B cell (primary cell): ENCODE data around the gene PRSS33. TPM values are rescaled to one million over a fixed set of nuclear protein-coding genes. Genes with fewer than 3 reads are reported as not detected.

Source experiments
- ATAC-seq: fragments of 200-7000 bp; cut with Tn5 transposase; one replicate; pipeline ENCODE4 v1.10.0; 2021; ENCODE audit warnings: low read depth, mild to moderate bottlenecking, moderate number of reproducible peaks, moderate library complexity
- CTCF ChIA-PET: fragments of 350-600 bp; sonication (Branson Sonifier 250); formaldehyde crosslinking; loops from one replicate; lab custom pipeline; 2021; ENCODE audit warnings: antibody characterized with exemption, inconsistent platforms; lab: Charles Lee
- POLR2A ChIA-PET: fragments of 350-600 bp; sonication (Branson Sonifier 250); formaldehyde crosslinking; loops from one replicate; lab custom pipeline; 2021; ENCODE audit warnings: antibody characterized with exemption; lab: Charles Lee
- DNase-seq: peaks from one replicate; pipeline ENCODE4 v3.0.0; 2013
- H2AFZ ChIP-seq: 2 replicates; pipeline ENCODE4 v1.6.1; 2012; ENCODE audit warnings: mild to moderate bottlenecking, low read depth, low read length; ENCODE audit not compliant: insufficient read depth, poor library complexity, severe bottlenecking
- H3K27ac ChIP-seq, 2 donors: 1 replicate in 1 of 2; 2 replicates in 1 of 2; pipeline ENCODE4 v1.5.1; 2012 to 2013; ENCODE audit warnings: low read length in 2 of 2, mild to moderate bottlenecking in 2 of 2, moderate library complexity in 1 of 2
- H3K27me3 ChIP-seq, 4 experiments: fragments of 200-600 bp in 1 of 4; sonication (generic) in 1 of 4; replicated peaks in 1 of 4; 1 replicate in 2 of 4; 2 replicates in 2 of 4; pipeline versions ENCODE4 v1.6.1 to v1.7.0; 2013 to 2016; ENCODE audit warnings: low read length in 3 of 4, mild to moderate bottlenecking in 2 of 4, mixed read lengths in 1 of 4, moderate library complexity in 1 of 4; ENCODE audit not compliant: insufficient read depth in 4 of 4, control insufficient read depth in 3 of 4; ENCODE audit errors: control extremely low read depth in 1 of 4
- H3K36me3 ChIP-seq, 2 experiments: replicated peaks in 1 of 2; 1 replicate in 1 of 2; 2 replicates in 1 of 2; pipeline versions ENCODE4 v1.6.1 to v1.7.1; 2013; ENCODE audit warnings: low read length in 1 of 2; ENCODE audit not compliant: insufficient read depth in 2 of 2, control insufficient read depth in 1 of 2; ENCODE audit errors: control extremely low read depth in 1 of 2, extremely low read depth in 1 of 2
- H3K4me1 ChIP-seq, 2 donors: fragments of 200-600 bp in 1 of 2; sonication (generic) in 1 of 2; 1 replicate in 1 of 2; 2 replicates in 1 of 2; pipeline versions ENCODE4 v1.5.1 to v1.6.1; 2013 to 2017; ENCODE audit warnings: low read length in 2 of 2; ENCODE audit not compliant: control insufficient read depth in 2 of 2, insufficient read depth in 2 of 2
- H3K4me2 ChIP-seq: replicated peaks from 2 replicates; pipeline ENCODE3; 2012; ENCODE audit warnings: mild to moderate bottlenecking, low read depth, low read length; ENCODE audit not compliant: poor library complexity, severe bottlenecking
- H3K4me3 ChIP-seq, 5 experiments: fragments of 200-600 bp in 1 of 5; sonication (generic) in 1 of 5; 1 replicate in 3 of 5; 2 replicates in 2 of 5; pipeline versions ENCODE4 v1.5.1 to v1.7.0; 2011 to 2016; ENCODE audit warnings: low read length in 4 of 5, mild to moderate bottlenecking in 4 of 5, low read depth in 2 of 5, control low read depth in 1 of 5, moderate library complexity in 1 of 5; ENCODE audit not compliant: insufficient read depth in 1 of 5; ENCODE audit errors: control extremely low read depth in 1 of 5, extremely low read depth in 1 of 5
- H3K79me2 ChIP-seq: fragments of 200-600 bp; sonication (generic); one replicate; pipeline ENCODE4 v1.6.0; 2016; ENCODE audit warnings: low read length; ENCODE audit not compliant: control insufficient read depth, insufficient read depth
- H3K9ac ChIP-seq: fragments of 200-600 bp; sonication (generic); 2 replicates; pipeline ENCODE4 v1.6.1; 2017; ENCODE audit warnings: mild to moderate bottlenecking, low read length, moderate library complexity
- H3K9me3 ChIP-seq, 3 donors: one replicate each; pipeline versions ENCODE4 v1.6.1 to v1.7.1; 2013; ENCODE audit warnings: low read length in 2 of 3; ENCODE audit not compliant: control insufficient read depth in 2 of 3, insufficient read depth in 1 of 3; ENCODE audit errors: control extremely low read depth in 1 of 3
- H4K20me1 ChIP-seq: 2 replicates; pipeline ENCODE4 v1.6.0; 2012; ENCODE audit warnings: mild to moderate bottlenecking, low read length; ENCODE audit not compliant: insufficient read depth, control insufficient read depth, poor library complexity, severe bottlenecking
- H3K27ac Mint-ChIP-seq: one replicate; pipeline ENCODE4 v1.8.0; 2021; ENCODE audit warnings: mixed read lengths
- H3K27me3 Mint-ChIP-seq: one replicate; pipeline ENCODE4 v1.8.0; 2021; ENCODE audit warnings: mixed read lengths
- H3K4me1 Mint-ChIP-seq: one replicate; pipeline ENCODE4 v1.8.0; 2021; ENCODE audit warnings: mixed read lengths
- H3K4me3 Mint-ChIP-seq: one replicate; pipeline ENCODE4 v1.8.0; 2021; ENCODE audit warnings: mixed read lengths
- H3K9me3 Mint-ChIP-seq: one replicate; pipeline ENCODE4 v1.8.0; 2022; ENCODE audit warnings: mixed read lengths; ENCODE audit not compliant: insufficient read depth
- EZH2 ChIP-seq: IDR thresholded peaks from 2 replicates; pipeline ENCODE4 v1.6.1; 2012; ENCODE audit warnings: borderline replicate concordance, low read depth, mild to moderate bottlenecking, moderate library complexity, low read length; ENCODE audit not compliant: insufficient read depth, poor library complexity, severe bottlenecking
- WGBS: methylation state at CpG from one replicate; pipeline ENCODE4 v1.1.5; 2013; ENCODE audit warnings: missing lambda C conversion rate; ENCODE audit not compliant: insufficient coverage; 5-methylcytosine and 5-hydroxymethylcytosine counted together
- intact Hi-C: fragments of 100-400 bp; cut with micrococcal nuclease; formaldehyde crosslinking; loops from one replicate; pipeline ENCODE4 v1.10.0; 2022
- polyA plus RNA-seq: library from polyadenylated mRNA; depleted of rRNA; stranded (reverse); fragments of >200 nt; gene quantifications from 2 replicates; pipeline ENCODE4 v1.2.3, GENCODE V29; 2012
- total RNA-seq, 2 donors: library from RNA; stranded (reverse); fragments of 120-200 nt in 1 of 2; gene quantifications; 1 replicate in 1 of 2; 2 replicates in 1 of 2; pipeline versions ENCODE4 v1.2.3 to v1.2.4, GENCODE V29; 2013 to 2022
- TF ChIP-seq, protein P1 (sequence below): fragments of 200-600 bp; IDR thresholded peaks from one replicate; pipeline ENCODE4 v1.8.0; 2022; ENCODE audit warnings: antibody characterized with exemption, mild to moderate bottlenecking

PRSS33 gene
- total and polyA plus RNA-seq, 2 donors (not counting 1 experiment from before 2014, with no cell fraction given): not detected

DNA sequence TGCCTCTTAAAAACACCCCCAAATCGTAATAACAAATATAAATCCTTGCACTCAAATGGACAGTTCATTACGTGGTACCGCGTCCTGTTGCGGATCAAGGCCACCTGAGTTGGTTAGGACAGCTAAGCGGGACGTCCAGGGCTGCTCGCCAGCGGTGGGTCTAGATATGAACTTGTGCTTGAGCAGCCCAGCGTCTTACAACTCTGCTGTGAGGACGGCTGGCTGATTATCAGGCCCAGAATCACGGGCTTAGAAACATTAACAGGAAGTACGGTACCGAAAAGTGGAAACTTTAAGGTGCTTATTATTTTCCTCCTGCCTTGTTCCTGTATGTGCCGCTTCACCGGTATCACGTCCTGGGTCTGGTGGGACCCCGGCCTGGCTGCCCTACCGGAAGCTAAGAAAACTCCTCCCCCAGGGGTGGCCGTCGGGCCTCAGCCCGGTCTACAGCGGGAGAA, 35.8 kb downstream of the PRSS33 start:
- peak overlapping the region in 4 of 5 experiments; percentile 68 to 97 (median 80) for H3K4me3 ChIP-seq
- H3K79me2 ChIP-seq: peaks cover 58% of the 10 kb centered on the region
- ChIA-PET POLR2A (interaction anchor here (3.5 kb wide), 1 partner anchor 26 kb away, joined by 31 read pairs; the partner anchor contains the start of gene ELOB), CTCF (no interaction called here)
- no peak for DNase-seq
- TF ChIP-seq, protein P1, sequence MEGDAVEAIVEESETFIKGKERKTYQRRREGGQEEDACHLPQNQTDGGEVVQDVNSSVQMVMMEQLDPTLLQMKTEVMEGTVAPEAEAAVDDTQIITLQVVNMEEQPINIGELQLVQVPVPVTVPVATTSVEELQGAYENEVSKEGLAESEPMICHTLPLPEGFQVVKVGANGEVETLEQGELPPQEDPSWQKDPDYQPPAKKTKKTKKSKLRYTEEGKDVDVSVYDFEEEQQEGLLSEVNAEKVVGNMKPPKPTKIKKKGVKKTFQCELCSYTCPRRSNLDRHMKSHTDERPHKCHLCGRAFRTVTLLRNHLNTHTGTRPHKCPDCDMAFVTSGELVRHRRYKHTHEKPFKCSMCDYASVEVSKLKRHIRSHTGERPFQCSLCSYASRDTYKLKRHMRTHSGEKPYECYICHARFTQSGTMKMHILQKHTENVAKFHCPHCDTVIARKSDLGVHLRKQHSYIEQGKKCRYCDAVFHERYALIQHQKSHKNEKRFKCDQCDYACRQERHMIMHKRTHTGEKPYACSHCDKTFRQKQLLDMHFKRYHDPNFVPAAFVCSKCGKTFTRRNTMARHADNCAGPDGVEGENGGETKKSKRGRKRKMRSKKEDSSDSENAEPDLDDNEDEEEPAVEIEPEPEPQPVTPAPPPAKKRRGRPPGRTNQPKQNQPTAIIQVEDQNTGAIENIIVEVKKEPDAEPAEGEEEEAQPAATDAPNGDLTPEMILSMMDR: no peak
- no peak for TF ChIP-seq EZH2
- Mint-ChIP-seq H3K9me3 (peaks cover 2% of the 10 kb centered on the region), H3K4me3 (peak overlapping the region; percentile 95), H3K27me3 (no peaks in the 10 kb centered on the region), H3K4me1 (peaks cover 44% of the 10 kb centered on the region), H3K27ac (peak overlapping the region; percentile 99)
- H3K4me1 ChIP-seq: peaks cover 36 to 45% of the 10 kb centered on the region in 2 donors
- H2AFZ ChIP-seq: peak overlapping the region; percentile 99
- no peaks in the 10 kb centered on the region for H3K27me3 ChIP-seq
- peaks cover 0 to 4% of the 10 kb centered on the region in 2 experiments for H3K36me3 ChIP-seq
- peak overlapping the region; percentile 92 for H3K9ac ChIP-seq
- 59% methylated on average over 20 of the region's 23 CpGs for WGBS
- intact Hi-C loops: loop anchor here (1.0 to 5.0 kb wide), 5 partner anchors 26 to 271 kb away; partner anchors contain the start of genes ELOB, FLYWCH1, FLYWCH2 and HCFC1R1
- peak overlapping the region; percentile 97 for H3K4me2 ChIP-seq
- peaks cover 38% of the 10 kb centered on the region for H4K20me1 ChIP-seq
- no peak for ATAC-seq
- H3K9me3 ChIP-seq: peaks cover 0 to 10% (median 3%) of the 10 kb centered on the region in 3 donors
- peak overlapping the region; percentile 95 to 98 for H3K27ac ChIP-seq

DNA sequence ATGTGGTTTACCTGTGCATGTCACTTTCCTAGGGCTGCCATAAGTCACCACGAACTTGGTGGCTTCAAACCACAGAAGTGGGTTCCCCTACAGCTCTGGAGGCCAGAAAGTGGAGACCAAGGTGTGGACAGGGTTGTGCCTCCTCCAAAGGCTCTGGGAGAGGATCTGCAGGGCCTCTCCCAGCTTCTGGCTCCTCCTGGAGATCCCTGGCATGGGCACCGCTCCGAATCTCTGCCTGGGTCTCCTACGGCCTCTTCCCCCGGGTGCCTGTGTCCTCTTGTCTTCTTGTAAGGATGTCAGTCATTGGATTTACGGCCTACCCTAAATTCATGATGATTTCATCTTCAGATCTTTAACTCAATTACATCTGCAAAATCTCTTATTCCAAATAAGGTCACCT, 37.4 kb downstream of the PRSS33 start:
- H3K27ac Mint-ChIP-seq: peak overlapping the region; percentile 20

More for the DNA sequence above, 37.4 kb downstream of the PRSS33 start:
- Histone ChIP-seq H3K27me3 (no peaks in the 10 kb centered on the region), H3K27ac (no peak overlapping the region), H3K4me1 (peaks cover 26 to 30% of the 10 kb centered on the region in 2 donors), H4K20me1 (peaks cover 22% of the 10 kb centered on the region), H3K4me3 (no peak overlapping the region), H3K79me2 (peaks cover 41% of the 10 kb centered on the region), H2AFZ (no peak overlapping the region), H3K9me3 (peaks cover 0 to 10% (median 3%) of the 10 kb centered on the region in 3 donors), H3K9ac (no peak overlapping the region), H3K36me3 (peaks cover 0 to 4% of the 10 kb centered on the region in 2 experiments), H3K4me2 (no peak overlapping the region)
- ChIA-PET POLR2A (no interaction called here), CTCF (no interaction called here)
- H3K9me3 Mint-ChIP-seq: peaks cover 2% of the 10 kb centered on the region
- no peak overlapping the region for H3K4me3 Mint-ChIP-seq
- H3K27me3 Mint-ChIP-seq: no peaks in the 10 kb centered on the region
- intact Hi-C loops: loop anchor here (5.0 kb wide), 1 partner anchor 272 kb away; the partner anchor contains the start of genes HCFC1R1, THOC6 and TNFRSF12A
- TF ChIP-seq, protein P1: no peak
- no peak for TF ChIP-seq EZH2
- WGBS: 91% methylated on average over 4 of the region's 6 CpGs
- no peak for DNase-seq
- peaks cover 29% of the 10 kb centered on the region for H3K4me1 Mint-ChIP-seq
- no peak for ATAC-seq
